ENCODE data around the gene NEDD8.

- no peak for TF ChIP-seq CTCF (IDR thresholded peaks at IDR 0.05)
- no peak for TF ChIP-seq ZFX (IDR thresholded peaks at IDR 0.05; ENCODE audit: borderline replicate concordance)
These were observed 36.7 kb downstream of the NEDD8 start, which contains the start of gene TM9SF1 for GRCh38 chr14:24195186-24196070.
